Measurements from ENCODE around the gene TMEM150A. TPM values are rescaled to one million over a fixed set of nuclear protein-coding genes. Genes with fewer than 3 reads are reported as not detected.

TMEM150A gene
- polyA plus RNA-seq, 2 of the 4 experiments (the other 2 are of a cell fraction): 8.5 to 10.9 TPM

- CTCF ChIA-PET: interaction anchor here (0.8 to 3.0 kb wide), 6 partner anchors 9 to 216 kb away, joined by 3 to 9 read pairs (median 4); no protein-coding TSS in a partner anchor
- TF ChIP-seq HES2 (IDR thresholded peaks at IDR 0.05): no peak
- TF ChIP-seq CTCF (IDR thresholded peaks at IDR 0.05): no peak
- POLR2A ChIA-PET: interaction anchor here (0.6 to 2.6 kb wide), 6 partner anchors 13 to 58 kb away, joined by 4 to 23 read pairs (median 11); partner anchors contain the start of genes C2orf68 and MAT2A
- peak overlapping the region; percentile 81 for H3K4me2 ChIP-seq
- DNase-seq (ENCODE audit: low read depth in 1 of 2, low spot score in 1 of 2) (no peak), ATAC-seq (no peak), FAIRE-seq (no peak)
- H3K9me3 ChIP-seq: no peaks in the 10 kb centered on the region
- H3K4me1 ChIP-seq: peaks cover 18% of the 10 kb centered on the region
- peak overlapping the region; percentile 82 to 91; a peak in 4 of 6 replicates for H3K27ac ChIP-seq
- H3K4me3 ChIP-seq: peak overlapping the region; percentile 71
- WGBS (ENCODE audit: missing lambda C conversion rate): 67% methylated on average over 3 of the region's 3 CpGs
Measured at GRCh38 chr2:85596486-85597143, 5.9 kb downstream of the TMEM150A start.

- ATAC-seq (peak in 1 of 2 experiments; percentile 28; a peak in 4 of 6 replicates), FAIRE-seq (no peak), DNase-seq (ENCODE audit: low read depth in 1 of 2, low spot score in 1 of 2) (no peak)
- ChIA-PET CTCF (interaction anchor here (0.8 to 3.0 kb wide), 9 partner anchors 8 to 216 kb away, joined by 3 to 9 read pairs (median 4); no protein-coding TSS in a partner anchor), POLR2A (interaction anchor here (0.6 to 2.6 kb wide), 15 partner anchors 9 to 178 kb away, joined by 3 to 23 read pairs (median 6); partner anchors contain the start of genes C2orf68, GGCX, MAT2A and SH2D6)
- Histone ChIP-seq H3K9me3 (no peaks in the 10 kb centered on the region), H3K4me1 (peaks cover 15% of the 10 kb centered on the region), H3K4me3 (peak overlapping the region; percentile 71), H3K27ac (peak overlapping the region; percentile 82 to 91), H3K4me2 (peak overlapping the region; percentile 81)
- TF ChIP-seq PHF8 (IDR thresholded peaks at IDR 0.05; ENCODE audit: borderline replicate concordance, low read depth) (peak; percentile 4; the same call in 1 of the 2 replicates), FOXS1 (CRISPR knock-in tag; IDR thresholded peaks at IDR 0.05) (no peak), RCOR1 (IDR thresholded peaks at IDR 0.05; ENCODE audit: low read depth, low read length) (no peak), JUN (IDR thresholded peaks at IDR 0.05) (no peak), KDM5A (IDR thresholded peaks at IDR 0.05) (0 out of 2 replicates have a peak, but pooled peaks have one; percentile 5), POLR2A (IDR thresholded peaks at IDR 0.05; ENCODE audit: low read length) (no peak)
- WGBS (ENCODE audit: missing lambda C conversion rate): 5% methylated on average over 10 of the region's 10 CpGs
Measured at GRCh38 chr2:85596026-85596333, 6.5 kb downstream of the TMEM150A start.

GRCh38 chr2:85595301-85596025, 7.0 kb downstream of the TMEM150A start, which contains the start of gene RNF181:
RNF181 (plus strand) TSS chr2:85595745; CDS start chr2:85595764, 19 bp downstream.
- FAIRE-seq (peak; percentile 98), DNase-seq (ENCODE audit: low read depth in 1 of 2, low spot score in 1 of 2) (peak; percentile 99 to 100), ATAC-seq (peak; percentile 95 to 99)
- peak; percentile 52 for TF ChIP-seq PHF8 (IDR thresholded peaks at IDR 0.05; ENCODE audit: borderline replicate concordance, low read depth)
- TF ChIP-seq E2F6 (IDR thresholded peaks at IDR 0.05; ENCODE audit: borderline replicate concordance, low read depth): 0 out of 2 replicates have a peak, but pooled peaks have one; percentile 16
- TF ChIP-seq KDM5A (IDR thresholded peaks at IDR 0.05): peak; percentile 71
- TF ChIP-seq EP300 (IDR thresholded peaks at IDR 0.05): no peak
- no peak for TF ChIP-seq FOSL2 (IDR thresholded peaks at IDR 0.05)
- 0 out of 2 replicates have a peak, but pooled peaks have one; percentile 5 for TF ChIP-seq FOSL2 (CRISPR knock-in tag; IDR thresholded peaks at IDR 0.05)
- TF ChIP-seq RFX5 (IDR thresholded peaks at IDR 0.05): peak; percentile 85
- peak; percentile 86 for TF ChIP-seq POLR2A (IDR thresholded peaks at IDR 0.05; ENCODE audit: low read length)
- TF ChIP-seq BCL3 (IDR thresholded peaks at IDR 0.05): peak; percentile 77; the same call in 1 of the 3 replicates
- peak in 1 of 2 experiments; percentile 74; a peak in 3 of 5 replicates for TF ChIP-seq JUN (IDR thresholded peaks at IDR 0.05)
- 0 out of 2 replicates have a peak, but pooled peaks have one; percentile 16 for TF ChIP-seq MYC (IDR thresholded peaks at IDR 0.05; ENCODE audit: borderline replicate concordance, low read length)
- TF ChIP-seq USF2 (IDR thresholded peaks at IDR 0.05): peak; percentile 91
- TF ChIP-seq KDM1A (IDR thresholded peaks at IDR 0.05; ENCODE audit: low read depth): no peak
- TF ChIP-seq GATA3 (IDR thresholded peaks at IDR 0.05; ENCODE audit: borderline replicate concordance): no peak; the same call in 1 of the 2 replicates
- TF ChIP-seq HOXB13 (CRISPR knock-in tag; IDR thresholded peaks at IDR 0.05; ENCODE audit: low read depth): peak; percentile 71; the same call in 1 of the 2 replicates
- CTCF ChIA-PET: interaction anchor here (0.9 to 3.0 kb wide), 9 partner anchors 8 to 255 kb away, joined by 3 to 9 read pairs (median 4); no protein-coding TSS in a partner anchor
- peak within 1 kb of the TSS; percentile 82 to 91 for H3K27ac ChIP-seq
- WGBS (ENCODE audit: missing lambda C conversion rate): 1% methylated on average over 46 of the region's 47 CpGs
- H3K4me3 ChIP-seq: peak within 1 kb of the TSS; percentile 71
- POLR2A ChIA-PET: interaction anchor here (0.6 to 2.6 kb wide), 21 partner anchors 8 to 268 kb away, joined by 3 to 23 read pairs (median 5); partner anchors contain the start of genes C2orf68, GGCX, MAT2A and SH2D6
- no peaks in the 10 kb centered on the region for H3K9me3 ChIP-seq
- H3K4me1 ChIP-seq: peaks cover 15% of the 10 kb centered on the region
- H3K4me2 ChIP-seq: peak within 1 kb of the TSS; percentile 91
